Panc1 (cell line): ENCODE data around the gene CPNE4. TPM values are rescaled to one million over a fixed set of nuclear protein-coding genes. Genes with fewer than 3 reads are reported as not detected.

Experiments used
- ATAC-seq: fragments of 200-7000 bp; cut with Tn5 transposase; 2 replicates; pipeline ENCODE4 v1.9.1; 2020; ENCODE audit warnings: mild to moderate bottlenecking, moderate library complexity
- BruUV-seq: library from RNA; stranded (reverse); fragments of 400-500 nt; replicated peaks from 2 replicates; lab custom pipeline; 2021; lab: Mats Ljungman, UMichigan
- CTCF ChIA-PET: fragments of 300-600 bp; sonication (Branson Sonifier 250); formaldehyde crosslinking; loops from one replicate; lab custom pipeline; 2022; ENCODE audit warnings: antibody characterized with exemption; lab: Charles Lee
- POLR2A ChIA-PET: fragments of 300-600 bp; sonication (Branson Sonifier 250); formaldehyde crosslinking; loops from one replicate; lab custom pipeline; 2022; ENCODE audit warnings: antibody characterized with exemption; lab: Charles Lee
- DNase-seq: peaks from one replicate; pipeline ENCODE4 v3.0.0-alpha.2; 2010; ENCODE audit warnings: low read depth, low spot score
- H3K27ac ChIP-seq: 2 replicates; pipeline ENCODE4 v1.5.1; 2011; ENCODE audit warnings: mild to moderate bottlenecking, low read length, inconsistent platforms
- H3K27me3 ChIP-seq: fragments of 200-500 bp; sonication (Bioruptor generic); 2 replicates; pipeline ENCODE4 v1.6.0; 2014; ENCODE audit warnings: low read length, inconsistent platforms; ENCODE audit not compliant: control insufficient read depth, insufficient read depth
- H3K36me3 ChIP-seq: fragments of 200-500 bp; sonication (Bioruptor generic); 2 replicates; pipeline ENCODE4 v1.5.1; 2014; ENCODE audit warnings: inconsistent platforms, mild to moderate bottlenecking, low read length, moderate library complexity; ENCODE audit not compliant: control insufficient read depth, insufficient read depth
- H3K4me1 ChIP-seq: 2 replicates; pipeline ENCODE4 v1.5.1; 2011; ENCODE audit warnings: inconsistent platforms, mild to moderate bottlenecking, low read length, moderate library complexity; ENCODE audit not compliant: control insufficient read depth, insufficient read depth
- H3K4me3 ChIP-seq, 2 experiments: 2 replicates each; pipeline ENCODE4 v1.5.1; 2011 to 2012; ENCODE audit warnings: low read depth in 2 of 2, low read length in 2 of 2, mild to moderate bottlenecking in 2 of 2, inconsistent platforms in 1 of 2, moderate library complexity in 1 of 2
- H3K9me3 ChIP-seq: fragments of 200-500 bp; sonication (Bioruptor generic); 2 replicates; pipeline ENCODE4 v1.5.1; 2014; ENCODE audit warnings: low read depth, mild to moderate bottlenecking, inconsistent platforms, low read length, moderate library complexity; ENCODE audit not compliant: control insufficient read depth, insufficient read depth
- POLR2AphosphoS5 ChIP-seq: IDR thresholded peaks from 2 replicates; pipeline ENCODE4 v1.6.1; 2012; ENCODE audit warnings: mild to moderate bottlenecking, low read depth, low read length, moderate library complexity
- SIN3A ChIP-seq: IDR thresholded peaks from 2 replicates; pipeline ENCODE4 v1.6.1; 2012; ENCODE audit warnings: low read depth, mild to moderate bottlenecking, low read length, moderate library complexity, borderline replicate concordance; ENCODE audit not compliant: insufficient read depth
- TCF7L2 ChIP-seq: IDR thresholded peaks from 2 replicates; pipeline ENCODE4 v1.6.1; 2011; ENCODE audit warnings: mild to moderate bottlenecking, low read depth, low read length, inconsistent platforms
- in situ Hi-C: cut with HindIII; loops from 2 replicates; pipeline ENCODE4 v1.10.0; 2016; ENCODE audit warnings: low sequenced_read_pairs, low pct_unique_long_range_greater_than_20kb
- intact Hi-C: fragments of 100-400 bp; cut with micrococcal nuclease; formaldehyde crosslinking; loops from one replicate; pipeline ENCODE4 v1.10.0; 2022; ENCODE audit not compliant: unreplicated experiment
- total RNA-seq: library from RNA; stranded (reverse); gene quantifications from one replicate; pipeline ENCODE4 v1.2.1, GENCODE V29; 2021; ENCODE audit not compliant: unreplicated experiment
- TF ChIP-seq, protein P1 (sequence below): fragments of 450-650 bp; IDR thresholded peaks from 2 replicates; pipeline ENCODE4 v1.5.1; 2017; ENCODE audit warnings: mild to moderate bottlenecking
- TF ChIP-seq, protein P2 (sequence below), 2 experiments: IDR thresholded peaks; 2 replicates each; pipeline ENCODE4 v1.6.1; 2011 to 2012; ENCODE audit warnings: low read depth in 2 of 2, control low read depth in 1 of 2, low read length in 1 of 2, mild to moderate bottlenecking in 1 of 2, moderate library complexity in 1 of 2; ENCODE audit not compliant: insufficient read depth in 1 of 2

Gene CPNE4
- total RNA-seq, 1 experiment from 2014 or later = not detected

DNA sequence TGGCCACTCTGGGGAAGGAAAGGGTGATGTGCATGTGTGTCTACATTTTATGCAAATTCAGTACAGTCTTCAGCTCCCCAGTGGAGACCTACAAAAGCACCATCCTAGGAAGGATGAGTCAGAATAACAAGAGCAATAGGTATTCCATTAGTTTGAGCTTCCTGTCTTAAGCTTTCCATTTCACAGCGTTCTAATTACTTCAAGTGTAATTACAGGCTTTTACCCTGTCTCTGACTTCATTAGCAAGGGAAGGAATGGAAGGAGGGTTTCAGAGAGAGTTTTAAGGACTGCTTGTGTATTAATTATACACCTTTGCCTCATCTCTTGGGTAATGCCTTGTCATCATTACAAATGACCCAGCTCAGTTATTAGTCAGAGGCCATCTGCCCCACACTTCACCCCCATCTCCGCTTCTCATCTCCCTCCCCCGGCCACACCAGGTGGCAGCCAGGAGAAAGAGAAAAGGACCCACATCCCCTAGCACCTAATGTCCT, 329.2 kb downstream of the CPNE4 start:
- Histone ChIP-seq H3K27me3 (0 out of 2 replicates have a peak, but pooled peaks cover 2% of the 10 kb centered on the region), H3K27ac (no peak overlapping the region), H3K9me3 (no peaks in the 10 kb centered on the region), H3K4me3 (no peak overlapping the region), H3K4me1 (no peaks in the 10 kb centered on the region), H3K36me3 (no peaks in the 10 kb centered on the region)
- TF ChIP-seq, protein P1, sequence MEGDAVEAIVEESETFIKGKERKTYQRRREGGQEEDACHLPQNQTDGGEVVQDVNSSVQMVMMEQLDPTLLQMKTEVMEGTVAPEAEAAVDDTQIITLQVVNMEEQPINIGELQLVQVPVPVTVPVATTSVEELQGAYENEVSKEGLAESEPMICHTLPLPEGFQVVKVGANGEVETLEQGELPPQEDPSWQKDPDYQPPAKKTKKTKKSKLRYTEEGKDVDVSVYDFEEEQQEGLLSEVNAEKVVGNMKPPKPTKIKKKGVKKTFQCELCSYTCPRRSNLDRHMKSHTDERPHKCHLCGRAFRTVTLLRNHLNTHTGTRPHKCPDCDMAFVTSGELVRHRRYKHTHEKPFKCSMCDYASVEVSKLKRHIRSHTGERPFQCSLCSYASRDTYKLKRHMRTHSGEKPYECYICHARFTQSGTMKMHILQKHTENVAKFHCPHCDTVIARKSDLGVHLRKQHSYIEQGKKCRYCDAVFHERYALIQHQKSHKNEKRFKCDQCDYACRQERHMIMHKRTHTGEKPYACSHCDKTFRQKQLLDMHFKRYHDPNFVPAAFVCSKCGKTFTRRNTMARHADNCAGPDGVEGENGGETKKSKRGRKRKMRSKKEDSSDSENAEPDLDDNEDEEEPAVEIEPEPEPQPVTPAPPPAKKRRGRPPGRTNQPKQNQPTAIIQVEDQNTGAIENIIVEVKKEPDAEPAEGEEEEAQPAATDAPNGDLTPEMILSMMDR = no peak
- TF ChIP-seq, protein P2, sequence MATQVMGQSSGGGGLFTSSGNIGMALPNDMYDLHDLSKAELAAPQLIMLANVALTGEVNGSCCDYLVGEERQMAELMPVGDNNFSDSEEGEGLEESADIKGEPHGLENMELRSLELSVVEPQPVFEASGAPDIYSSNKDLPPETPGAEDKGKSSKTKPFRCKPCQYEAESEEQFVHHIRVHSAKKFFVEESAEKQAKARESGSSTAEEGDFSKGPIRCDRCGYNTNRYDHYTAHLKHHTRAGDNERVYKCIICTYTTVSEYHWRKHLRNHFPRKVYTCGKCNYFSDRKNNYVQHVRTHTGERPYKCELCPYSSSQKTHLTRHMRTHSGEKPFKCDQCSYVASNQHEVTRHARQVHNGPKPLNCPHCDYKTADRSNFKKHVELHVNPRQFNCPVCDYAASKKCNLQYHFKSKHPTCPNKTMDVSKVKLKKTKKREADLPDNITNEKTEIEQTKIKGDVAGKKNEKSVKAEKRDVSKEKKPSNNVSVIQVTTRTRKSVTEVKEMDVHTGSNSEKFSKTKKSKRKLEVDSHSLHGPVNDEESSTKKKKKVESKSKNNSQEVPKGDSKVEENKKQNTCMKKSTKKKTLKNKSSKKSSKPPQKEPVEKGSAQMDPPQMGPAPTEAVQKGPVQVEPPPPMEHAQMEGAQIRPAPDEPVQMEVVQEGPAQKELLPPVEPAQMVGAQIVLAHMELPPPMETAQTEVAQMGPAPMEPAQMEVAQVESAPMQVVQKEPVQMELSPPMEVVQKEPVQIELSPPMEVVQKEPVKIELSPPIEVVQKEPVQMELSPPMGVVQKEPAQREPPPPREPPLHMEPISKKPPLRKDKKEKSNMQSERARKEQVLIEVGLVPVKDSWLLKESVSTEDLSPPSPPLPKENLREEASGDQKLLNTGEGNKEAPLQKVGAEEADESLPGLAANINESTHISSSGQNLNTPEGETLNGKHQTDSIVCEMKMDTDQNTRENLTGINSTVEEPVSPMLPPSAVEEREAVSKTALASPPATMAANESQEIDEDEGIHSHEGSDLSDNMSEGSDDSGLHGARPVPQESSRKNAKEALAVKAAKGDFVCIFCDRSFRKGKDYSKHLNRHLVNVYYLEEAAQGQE (IDR thresholded peaks at IDR 0.05; ENCODE audit: insufficient read depth in 1 of 2, low read depth in 2 of 2, low read length in 1 of 2) = no peak
- no peak for TF ChIP-seq TCF7L2
- TF ChIP-seq SIN3A = no peak
- no peak for TF ChIP-seq POLR2AphosphoS5
- ATAC-seq (no peak), DNase-seq (no peak)
- ChIA-PET CTCF (no interaction called here), POLR2A (no interaction called here)
- BruUV-seq = no TSS peak
- intact Hi-C loops = no loop called here
- in situ Hi-C loops = no loop called here

DNA sequence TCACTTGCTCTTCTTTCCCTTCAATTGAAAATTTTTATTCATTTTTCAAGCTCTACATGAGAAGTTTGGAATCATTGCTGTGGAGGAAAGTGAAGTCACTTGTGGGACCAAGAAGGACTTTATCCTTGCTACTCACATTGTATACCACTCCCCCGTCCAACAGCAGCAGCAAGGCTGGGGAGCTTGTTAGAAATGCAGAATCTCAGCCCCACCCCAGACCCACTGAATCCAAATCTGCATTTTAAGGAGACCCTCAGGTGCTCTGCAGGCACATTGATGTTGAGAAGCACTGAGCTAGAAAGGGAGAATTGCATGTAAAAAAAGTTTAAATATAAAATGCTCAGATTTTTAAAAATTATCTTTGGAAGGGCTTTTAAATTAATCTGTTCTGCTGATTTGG, 329.7 kb downstream of the CPNE4 start:
- Histone ChIP-seq H3K27ac (no peak overlapping the region), H3K36me3 (no peaks in the 10 kb centered on the region), H3K4me3 (no peak overlapping the region), H3K27me3 (0 out of 2 replicates have a peak, but pooled peaks cover 2% of the 10 kb centered on the region), H3K9me3 (no peaks in the 10 kb centered on the region), H3K4me1 (no peaks in the 10 kb centered on the region)
- intact Hi-C loops = no loop called here
- ATAC-seq = no peak
- no peak for DNase-seq
- CTCF ChIA-PET = no interaction called here
- TF ChIP-seq TCF7L2 (no peak), POLR2AphosphoS5 (no peak), SIN3A (no peak)
- TF ChIP-seq, protein P2 (IDR thresholded peaks at IDR 0.05; ENCODE audit: insufficient read depth in 1 of 2, low read depth in 2 of 2, low read length in 1 of 2) = no peak
- TF ChIP-seq, protein P1 = no peak
- BruUV-seq = no TSS peak
- POLR2A ChIA-PET = no interaction called here
- in situ Hi-C loops = no loop called here
